Measurements from ENCODE around the gene ZNF107. TPM values are rescaled to one million over a fixed set of nuclear protein-coding genes. Genes with fewer than 3 reads are reported as not detected.
"Not testable (repeated sequence)": the region's sequence is repeated elsewhere in the genome, so short reads cannot be mapped to it uniquely, and the experiment has no call there.

The ZNF107 gene
- total RNA-seq, 1 experiment from 2014 or later = 7.3 TPM

DNA sequence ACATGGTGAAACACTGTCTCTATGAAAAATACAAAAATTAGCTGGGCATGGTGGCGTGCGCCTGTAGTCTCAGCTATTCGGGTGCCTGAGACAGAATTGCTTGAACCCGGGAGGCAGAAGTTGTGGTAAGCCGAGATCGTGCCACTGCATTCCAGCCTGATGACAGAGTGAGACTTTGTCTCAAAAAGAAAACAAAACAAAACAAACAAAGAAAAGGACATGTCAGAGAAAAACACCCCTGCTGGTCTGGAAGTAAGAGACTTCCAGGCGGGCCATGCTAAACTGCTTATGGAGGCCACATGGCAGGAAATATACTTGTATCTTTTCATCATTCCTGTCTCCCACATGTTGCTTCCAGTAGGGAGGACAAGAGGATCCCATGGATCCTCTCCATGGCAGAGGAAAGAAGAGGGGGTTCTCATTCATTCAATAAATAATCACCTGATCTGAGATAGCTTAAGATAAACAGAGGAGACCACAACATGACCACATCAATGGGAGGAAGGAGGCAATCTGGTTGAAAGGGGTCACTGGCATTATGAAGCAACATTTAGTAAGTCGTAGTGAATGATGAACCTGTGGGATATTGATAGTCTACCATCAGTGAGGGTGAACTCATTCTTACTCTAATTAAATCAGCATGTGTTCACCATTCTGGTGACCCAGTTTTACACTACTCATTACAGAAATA lies 67.8 kb downstream of the ZNF107 start:
- DNase-seq (ENCODE audit: low read depth) = peak; percentile 5

DNA sequence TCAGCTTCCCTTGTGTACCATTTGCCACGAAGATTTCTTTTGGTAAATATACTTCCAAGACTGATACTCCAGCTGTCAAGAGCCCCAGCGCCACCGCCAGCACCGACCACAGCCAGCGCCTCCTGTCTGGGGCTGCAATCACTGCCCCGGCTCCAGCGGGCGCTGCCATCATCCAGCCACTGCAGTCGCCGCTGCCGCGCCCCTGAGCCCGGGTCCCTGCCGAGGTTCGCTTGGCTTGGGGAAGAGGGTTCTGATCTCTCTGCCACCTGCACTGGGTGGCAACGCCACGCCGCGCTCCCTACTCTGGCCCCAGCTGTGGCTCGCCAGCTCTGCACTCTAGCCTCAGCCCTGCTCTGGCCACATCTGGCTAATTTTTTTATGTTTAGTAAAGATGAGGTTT lies 70.6 kb downstream of the ZNF107 start:
- no peak for DNase-seq (ENCODE audit: low read depth)

DNA sequence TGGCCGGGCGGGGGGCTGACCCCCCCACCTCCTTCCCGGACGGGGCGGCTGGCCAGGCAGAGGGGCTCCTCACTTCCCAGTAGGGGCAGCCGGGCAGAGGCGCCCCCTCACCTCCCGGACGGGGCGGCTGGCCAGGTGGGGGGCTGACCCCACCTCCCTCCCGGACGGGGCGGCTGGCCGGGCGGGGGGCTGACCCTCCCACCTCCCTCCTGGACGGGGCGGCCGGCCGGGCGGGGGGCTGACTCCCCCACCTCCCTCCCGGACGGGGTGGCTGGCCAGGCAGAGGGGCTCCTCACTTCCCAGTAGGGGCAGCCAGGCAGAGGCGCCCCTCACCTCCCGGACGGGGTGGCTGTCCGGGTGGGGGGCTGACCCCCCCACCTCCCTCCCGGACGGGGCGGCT lies 72.5 kb downstream of the ZNF107 start:
- DNase-seq (ENCODE audit: low read depth) = not testable (repeated sequence)

DNA sequence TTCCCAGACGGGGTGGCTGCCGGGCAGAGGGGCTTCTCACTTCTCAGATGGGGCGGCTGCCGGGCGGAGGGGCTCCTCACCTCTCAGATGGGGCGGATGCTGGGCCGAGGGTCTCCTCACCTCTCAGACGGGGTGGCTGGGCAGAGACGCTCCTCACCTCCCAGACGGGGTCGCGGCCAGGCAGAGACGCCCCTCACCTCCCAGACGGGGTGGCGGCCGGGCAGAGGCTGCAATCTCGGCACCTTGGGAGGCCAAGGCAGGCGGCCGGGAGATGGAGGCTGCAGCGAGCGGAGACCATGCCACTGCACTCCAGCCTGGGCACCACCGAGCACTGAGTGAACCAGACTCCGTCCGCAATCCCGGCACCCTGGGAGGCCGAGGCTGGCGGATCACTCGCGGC lies 73.0 kb downstream of the ZNF107 start:
- DNase-seq (ENCODE audit: low read depth) = not testable (repeated sequence)

DNA sequence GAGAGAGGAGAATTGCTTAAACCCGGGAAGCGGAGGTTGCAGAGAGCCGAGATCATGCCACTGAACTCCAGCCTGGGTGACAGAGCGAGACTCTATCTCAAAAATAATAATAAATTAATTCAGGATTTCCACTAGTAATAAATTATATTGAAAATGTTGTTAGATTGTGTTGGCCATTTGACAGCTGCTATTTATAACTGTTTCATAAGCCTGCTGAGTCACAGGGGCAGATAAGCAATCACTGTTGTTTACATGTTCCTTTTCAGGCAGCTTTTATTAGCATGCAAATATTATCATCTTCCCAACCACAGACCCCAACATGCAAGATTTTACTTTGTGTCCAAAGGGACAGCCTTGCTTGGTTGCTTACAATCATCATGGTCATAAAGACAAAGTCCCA lies 78.7 kb downstream of the ZNF107 start:
- DNase-seq (ENCODE audit: low read depth) = no peak

DNA sequence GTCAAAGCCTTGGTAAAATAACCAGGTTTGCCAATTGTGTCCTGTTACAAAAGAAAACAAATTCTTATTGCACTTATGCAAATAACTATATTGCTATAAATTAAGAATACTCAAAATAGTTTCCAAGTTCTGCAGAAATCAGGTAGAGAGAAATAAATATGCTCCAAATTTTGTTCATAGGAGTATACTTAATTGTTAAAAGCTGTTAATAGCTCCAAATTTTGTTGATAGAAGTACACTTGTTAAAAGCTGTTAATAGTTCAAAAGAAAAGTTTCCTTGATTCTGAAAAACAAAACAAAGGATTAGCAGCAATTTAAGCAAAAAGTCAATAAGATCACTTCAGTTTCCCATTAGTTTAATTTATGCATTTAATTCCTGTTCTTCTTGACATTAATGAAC lies 81.9 kb downstream of the ZNF107 start:
- DNase-seq (ENCODE audit: low read depth) = no peak

DNA sequence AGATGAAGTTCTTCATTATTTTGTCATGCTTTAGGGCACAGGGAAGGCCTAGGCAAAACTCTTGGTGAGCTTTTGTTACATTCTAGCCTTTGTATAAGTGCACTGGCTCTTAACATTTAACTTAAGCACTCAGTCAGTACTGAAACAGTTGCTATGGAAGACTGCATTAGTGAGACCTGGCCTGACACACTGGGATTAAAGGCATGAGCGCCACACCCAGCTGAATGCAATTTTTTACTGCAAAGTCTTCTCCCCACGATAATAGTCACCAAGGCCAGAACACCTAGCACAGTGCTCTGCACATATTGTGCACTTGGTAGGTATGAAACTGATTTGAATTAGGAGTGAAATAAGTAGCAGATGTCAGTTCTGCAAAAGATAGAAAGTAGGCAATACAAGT lies 87.1 kb downstream of the ZNF107 start:
- DNase-seq (ENCODE audit: low read depth) = no peak

DNA sequence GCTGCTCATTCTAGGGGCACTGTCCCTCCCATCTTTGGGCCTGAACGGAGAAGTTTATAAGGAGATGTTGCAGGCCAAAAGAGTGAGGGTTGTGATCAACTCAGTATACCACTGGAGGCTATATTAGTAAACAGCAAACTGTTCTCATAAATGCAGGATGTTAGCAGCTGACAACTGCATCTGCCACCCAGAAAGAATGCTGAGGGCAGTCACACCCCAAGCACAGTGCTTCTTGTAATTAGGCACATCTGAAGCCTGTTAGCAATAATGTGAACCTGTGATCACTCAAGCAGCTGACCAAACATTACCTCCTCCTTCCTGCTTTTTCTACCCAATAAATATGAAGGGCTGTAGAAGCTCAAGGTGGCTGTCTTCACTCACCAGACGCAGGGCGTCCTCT lies 89.9 kb downstream of the ZNF107 start:
- no peak for DNase-seq (ENCODE audit: low read depth)

DNA sequence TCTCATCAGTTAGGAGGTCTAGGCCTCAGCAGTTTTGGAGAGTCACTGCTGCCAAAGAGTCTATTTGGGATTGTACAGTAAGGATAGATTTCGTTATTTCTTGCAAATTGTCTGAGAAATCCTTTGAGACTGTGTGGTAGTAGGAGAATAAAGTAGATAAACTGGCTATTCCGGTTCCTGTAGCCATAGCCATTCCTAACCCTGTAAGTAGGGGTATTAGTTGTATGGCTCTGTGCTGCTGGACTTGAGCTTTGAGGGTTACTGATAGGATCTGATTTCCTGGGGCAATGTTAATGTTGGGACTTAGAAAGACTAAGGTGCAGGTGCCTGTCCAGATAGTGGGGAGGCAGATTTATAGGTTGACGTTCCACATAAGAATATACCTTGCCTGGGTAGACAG lies 92.2 kb downstream of the ZNF107 start:
- no peak for DNase-seq (ENCODE audit: low read depth)

Other genes starting within 250 kb of the ZNF107 start
- 18.4 and 20.2 TPM in 2 replicates for gene ZNF680, start 103.1 kb upstream of the ZNF107 start, total RNA-seq (2014; rRNA removed; shearing (Covaris generic))
- 7.0 and 8.8 TPM in 2 replicates for gene ZNF138, start 128.3 kb downstream of the ZNF107 start, total RNA-seq (2014; rRNA removed; shearing (Covaris generic))
- 9.6 TPM in 2 replicates for gene ZNF273, start 237.1 kb downstream of the ZNF107 start, total RNA-seq (2014; rRNA removed; shearing (Covaris generic))

All from RPMI7951 (cell line).